Fibroblast of the aortic adventitia (primary cell): ENCODE data around the gene RAB3A. TPM values are rescaled to one million over a fixed set of nuclear protein-coding genes. Genes with fewer than 3 reads are reported as not detected.

ENCODE experiments used
- DNase-seq: peaks from one replicate; pipeline ENCODE4 v3.0.0-alpha.2; 2010; ENCODE audit warnings: low read depth
- H3K4me3 ChIP-seq: 2 replicates; pipeline ENCODE4 v1.5.1; 2011; ENCODE audit warnings: low read depth, mild to moderate bottlenecking, control low read depth, low read length, moderate library complexity
- CTCF ChIP-seq: IDR thresholded peaks from 2 replicates; pipeline ENCODE4 v1.5.1; 2011; ENCODE audit warnings: mild to moderate bottlenecking, low read length, control low read depth, inconsistent platforms; ENCODE audit not compliant: insufficient read depth
- total RNA-seq: library from RNA; depleted of rRNA; stranded (reverse); fragments of >200 nt; gene quantifications from 2 replicates; pipeline ENCODE4 v1.2.3, GENCODE V29; 2012; ENCODE audit warnings: low replicate concordance

Gene RAB3A
- total RNA-seq, 1 donor = 2.8 TPM

GRCh38 chr19:18224525-18225354 is 20.9 kb upstream of the RAB3A start:
- peak overlapping the region; percentile 68 for H3K4me3 ChIP-seq
- DNase-seq = peak; percentile 99
- no peak for TF ChIP-seq CTCF

GRCh38 chr19:18223860-18224524 is 20.1 kb upstream of the RAB3A start:
- TF ChIP-seq CTCF = no peak
- DNase-seq = no peak
- peak overlapping the region; percentile 68 for H3K4me3 ChIP-seq

GRCh38 chr19:18221815-18222725 is 18.2 kb upstream of the RAB3A start:
- TF ChIP-seq CTCF = no peak
- no peak for DNase-seq

GRCh38 chr19:18220632-18221275 is 16.9 kb upstream of the RAB3A start:
- H3K4me3 ChIP-seq = no peak overlapping the region
- no peak for TF ChIP-seq CTCF
- no peak for DNase-seq

More at GRCh38 chr19:18221815-18222725, 18.2 kb upstream of the RAB3A start:
- H3K4me3 ChIP-seq = no peak overlapping the region

- no peak for DNase-seq
- TF ChIP-seq CTCF = no peak
- H3K4me3 ChIP-seq = no peak overlapping the region
Observed at GRCh38 chr19:18219911-18220631, 16.2 kb upstream of the RAB3A start.

- no peak for TF ChIP-seq CTCF
- no peak for DNase-seq
- H3K4me3 ChIP-seq = no peak overlapping the region
Observed at GRCh38 chr19:18218600-18218999, 14.8 kb upstream of the RAB3A start.
